ENCODE results near the gene COL16A1. TPM values are rescaled to one million over a fixed set of nuclear protein-coding genes. Genes with fewer than 3 reads are reported as not detected.

COL16A1 gene
- total RNA-seq, 3 donors from 2014 or later = 11.2 to 62.9 (median 19.3) TPM

DNA sequence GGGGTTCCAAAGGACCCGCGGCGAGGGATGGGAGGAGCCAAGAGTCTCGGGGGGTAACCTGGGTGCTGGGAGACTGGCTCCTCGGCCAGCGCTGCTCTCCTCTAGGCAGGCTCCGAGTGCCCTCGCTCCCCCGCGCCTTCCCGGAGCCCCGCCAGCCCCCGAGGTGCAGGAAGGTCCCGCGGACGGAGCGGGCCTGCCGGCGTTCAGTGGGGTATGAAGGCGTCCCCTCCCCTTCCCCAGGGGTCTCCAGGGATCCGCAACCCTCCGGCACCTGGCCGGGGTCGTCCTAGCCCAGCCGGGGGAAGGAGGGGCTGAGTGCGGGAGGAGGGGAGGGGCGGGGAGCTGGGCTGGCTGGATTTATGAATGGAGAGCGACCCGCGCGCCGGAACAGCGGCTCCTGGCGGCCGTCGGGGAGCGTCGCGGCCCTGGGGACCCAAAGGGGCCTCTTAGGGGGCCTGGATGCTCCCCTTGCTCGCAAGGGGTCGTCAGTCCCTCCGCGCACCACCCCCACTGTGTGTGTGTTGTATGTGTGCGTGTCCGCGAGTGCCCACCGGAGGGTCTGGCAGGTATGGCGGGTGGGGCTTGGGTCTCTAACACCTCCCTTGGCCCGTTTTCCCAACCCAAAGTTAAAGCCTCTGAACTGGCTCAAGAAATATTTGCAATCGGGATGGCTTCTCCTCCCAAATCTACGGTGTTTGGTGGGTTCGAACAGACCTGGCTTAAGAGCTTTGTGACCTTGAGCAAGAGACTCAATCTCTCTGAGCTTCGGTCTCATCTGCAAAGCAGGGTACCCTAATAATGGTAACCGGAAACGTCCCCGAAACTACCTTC, 85.7 kb downstream of the COL16A1 start:
- Histone ChIP-seq H3K9me3 (no peaks in the 10 kb centered on the region), H3K4me3 (no peak overlapping the region), H3K36me3 (ENCODE audit: low read depth) (no peaks in the 10 kb centered on the region), H3K4me1 (ENCODE audit: low read depth) (peaks cover 6% of the 10 kb centered on the region)
- TF ChIP-seq, protein P1, sequence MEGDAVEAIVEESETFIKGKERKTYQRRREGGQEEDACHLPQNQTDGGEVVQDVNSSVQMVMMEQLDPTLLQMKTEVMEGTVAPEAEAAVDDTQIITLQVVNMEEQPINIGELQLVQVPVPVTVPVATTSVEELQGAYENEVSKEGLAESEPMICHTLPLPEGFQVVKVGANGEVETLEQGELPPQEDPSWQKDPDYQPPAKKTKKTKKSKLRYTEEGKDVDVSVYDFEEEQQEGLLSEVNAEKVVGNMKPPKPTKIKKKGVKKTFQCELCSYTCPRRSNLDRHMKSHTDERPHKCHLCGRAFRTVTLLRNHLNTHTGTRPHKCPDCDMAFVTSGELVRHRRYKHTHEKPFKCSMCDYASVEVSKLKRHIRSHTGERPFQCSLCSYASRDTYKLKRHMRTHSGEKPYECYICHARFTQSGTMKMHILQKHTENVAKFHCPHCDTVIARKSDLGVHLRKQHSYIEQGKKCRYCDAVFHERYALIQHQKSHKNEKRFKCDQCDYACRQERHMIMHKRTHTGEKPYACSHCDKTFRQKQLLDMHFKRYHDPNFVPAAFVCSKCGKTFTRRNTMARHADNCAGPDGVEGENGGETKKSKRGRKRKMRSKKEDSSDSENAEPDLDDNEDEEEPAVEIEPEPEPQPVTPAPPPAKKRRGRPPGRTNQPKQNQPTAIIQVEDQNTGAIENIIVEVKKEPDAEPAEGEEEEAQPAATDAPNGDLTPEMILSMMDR (IDR thresholded peaks at IDR 0.05) = peak; percentile 77
- DNase-seq (peak in 2 of 3 donors; percentile 54 to 64), ATAC-seq (peak; percentile 72)
- intact Hi-C loops (cut with DNase I, micrococcal nuclease) = no loop called here

DNA sequence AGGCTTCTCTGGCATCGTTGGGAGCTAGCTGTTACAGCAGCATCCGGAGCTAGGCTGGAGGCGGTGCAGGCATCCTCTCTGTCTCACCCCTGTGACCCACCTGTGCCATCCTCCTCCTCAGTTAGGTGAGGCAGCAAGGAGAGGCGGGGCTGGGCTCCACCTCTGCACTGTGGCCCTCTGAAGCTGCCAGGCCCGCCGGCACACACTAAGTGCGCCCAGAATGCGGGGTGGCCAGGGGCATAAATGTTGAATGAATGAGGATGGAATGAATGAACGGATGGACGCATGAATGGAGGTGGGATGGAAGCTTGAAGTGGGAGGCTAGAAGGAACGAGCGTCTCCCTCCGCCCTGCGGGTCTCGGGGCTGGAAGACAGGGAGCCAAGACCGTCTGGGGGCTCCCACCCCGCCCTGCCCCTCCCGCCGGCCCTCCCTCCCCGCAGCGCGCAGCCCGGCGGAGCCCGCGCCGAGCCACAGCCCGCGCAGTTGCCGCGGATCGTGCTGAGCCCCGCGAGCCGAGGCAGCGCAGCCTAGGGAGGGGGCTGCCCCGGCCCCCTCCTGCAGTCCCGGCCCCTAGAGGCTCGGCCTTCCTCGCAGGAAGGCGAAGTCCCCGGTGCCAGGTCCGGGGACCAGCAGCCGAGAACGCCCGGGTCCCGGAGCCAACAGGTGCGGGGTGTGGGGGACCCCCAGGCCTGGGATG, 86.5 kb downstream of the COL16A1 start, which contains the start of gene HCRTR1:
HCRTR1 (plus strand) TSS at position 472 of the 698 bp plus-strand sequence. CDS start 1,504 bp downstream, outside the sequence.
- H3K9me3 ChIP-seq = no peaks in the 10 kb centered on the region
- peaks cover 6% of the 10 kb centered on the region for H3K4me1 ChIP-seq (ENCODE audit: low read depth)
- no peaks in the 10 kb centered on the region for H3K36me3 ChIP-seq (ENCODE audit: low read depth)
- ATAC-seq (peak; percentile 8), DNase-seq (no peak)
- intact Hi-C loops (cut with DNase I, micrococcal nuclease) = no loop called here
- no peak within 1 kb of the TSS for H3K4me3 ChIP-seq
- TF ChIP-seq, protein P1 (IDR thresholded peaks at IDR 0.05) = no peak

DNA sequence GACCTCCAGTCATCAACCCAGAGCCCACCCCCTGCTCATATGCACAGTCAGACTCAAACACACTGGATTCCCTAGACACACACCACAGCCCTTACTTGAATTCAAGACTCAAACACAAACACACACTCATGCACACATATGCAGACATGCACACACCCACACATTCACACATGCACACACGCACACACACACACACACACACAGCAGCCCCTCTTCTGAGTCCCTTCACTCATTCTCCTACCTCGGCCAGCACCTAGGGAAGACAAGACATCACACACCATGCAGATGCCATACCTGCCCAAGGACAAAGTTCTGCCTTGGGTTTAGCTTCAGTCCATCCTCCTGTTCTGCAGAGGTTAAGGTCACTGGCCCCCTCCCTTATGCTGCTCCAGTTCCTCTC, 87.9 kb downstream of the COL16A1 start:
- intact Hi-C loops (cut with DNase I, micrococcal nuclease) = no loop called here
- Histone ChIP-seq H3K36me3 (ENCODE audit: low read depth) (no peaks in the 10 kb centered on the region), H3K4me3 (no peak overlapping the region), H3K9me3 (no peaks in the 10 kb centered on the region), H3K4me1 (ENCODE audit: low read depth) (peaks cover 6% of the 10 kb centered on the region)
- ATAC-seq (no peak), DNase-seq (no peak)
- TF ChIP-seq, protein P1 (IDR thresholded peaks at IDR 0.05) = no peak

DNA sequence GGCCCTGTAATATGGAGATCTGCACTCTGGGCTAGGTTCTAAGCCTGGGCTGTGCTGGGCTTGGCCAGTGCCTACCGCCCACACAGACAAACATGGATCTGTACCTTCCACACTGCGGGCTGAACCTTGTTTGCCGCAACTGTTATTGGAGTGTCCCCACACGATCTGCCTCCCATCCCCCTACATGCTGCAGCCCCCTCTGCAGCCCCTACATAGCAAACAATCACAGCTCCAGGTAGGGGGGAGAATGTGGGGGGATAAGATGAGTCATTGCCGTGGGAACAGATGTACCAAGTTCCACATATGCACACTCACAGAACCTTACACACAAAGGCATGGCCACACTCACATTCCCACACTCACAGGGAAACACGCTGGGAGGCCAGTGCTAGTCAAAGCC, 88.4 kb downstream of the COL16A1 start:
- no peak for ATAC-seq
- Histone ChIP-seq H3K4me1 (ENCODE audit: low read depth) (peaks cover 6% of the 10 kb centered on the region), H3K9me3 (no peaks in the 10 kb centered on the region), H3K36me3 (ENCODE audit: low read depth) (no peaks in the 10 kb centered on the region), H3K4me3 (no peak overlapping the region)
- TF ChIP-seq, protein P1 (IDR thresholded peaks at IDR 0.05) = no peak
- intact Hi-C loops (cut with DNase I, micrococcal nuclease) = no loop called here
- DNase-seq = no peak

DNA sequence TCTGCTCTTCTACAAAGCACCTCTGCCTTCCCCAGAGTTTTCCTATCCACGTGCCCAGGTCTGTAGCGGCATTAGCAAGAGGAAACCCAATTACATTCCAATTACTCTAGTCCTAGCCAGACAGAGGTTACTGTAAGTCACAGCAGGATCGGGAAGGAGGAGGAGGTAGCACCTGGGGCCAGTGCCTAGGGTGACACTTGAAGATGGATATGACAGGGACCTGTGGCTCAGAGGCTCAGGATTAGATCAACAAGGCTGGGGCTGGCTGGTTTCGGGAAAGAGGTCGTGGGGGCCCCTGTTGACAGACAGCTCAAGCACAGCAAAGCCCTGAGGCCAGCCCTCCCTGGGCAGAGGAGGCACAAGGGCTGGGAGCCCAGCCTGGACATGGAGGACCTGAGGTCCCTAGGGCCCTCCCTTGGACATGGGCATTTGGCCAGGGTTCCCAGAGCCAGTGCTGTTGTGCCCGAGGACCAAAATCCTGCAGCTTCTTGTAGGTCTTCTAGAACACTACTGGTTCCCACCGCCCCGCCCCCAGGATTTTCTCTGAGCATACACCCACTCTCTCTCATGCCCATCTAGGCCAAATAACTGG, 89.3 kb downstream of the COL16A1 start:
- intact Hi-C loops (cut with DNase I, micrococcal nuclease) = no loop called here
- TF ChIP-seq, protein P1 (IDR thresholded peaks at IDR 0.05) = no peak
- ATAC-seq (no peak), DNase-seq (no peak)
- Histone ChIP-seq H3K4me1 (ENCODE audit: low read depth) (peaks cover 6% of the 10 kb centered on the region), H3K4me3 (no peak overlapping the region), H3K36me3 (ENCODE audit: low read depth) (no peaks in the 10 kb centered on the region), H3K9me3 (no peaks in the 10 kb centered on the region)
